Superior temporal gyrus (tissue), 1 donor: Measurements from ENCODE around the gene MYH7B.

Source experiments
- DNase-seq: peaks from one replicate; pipeline ENCODE4 v3.0.0-alpha.2; 2016; ENCODE audit errors: extremely low spot score

Gene MYH7B

DNA sequence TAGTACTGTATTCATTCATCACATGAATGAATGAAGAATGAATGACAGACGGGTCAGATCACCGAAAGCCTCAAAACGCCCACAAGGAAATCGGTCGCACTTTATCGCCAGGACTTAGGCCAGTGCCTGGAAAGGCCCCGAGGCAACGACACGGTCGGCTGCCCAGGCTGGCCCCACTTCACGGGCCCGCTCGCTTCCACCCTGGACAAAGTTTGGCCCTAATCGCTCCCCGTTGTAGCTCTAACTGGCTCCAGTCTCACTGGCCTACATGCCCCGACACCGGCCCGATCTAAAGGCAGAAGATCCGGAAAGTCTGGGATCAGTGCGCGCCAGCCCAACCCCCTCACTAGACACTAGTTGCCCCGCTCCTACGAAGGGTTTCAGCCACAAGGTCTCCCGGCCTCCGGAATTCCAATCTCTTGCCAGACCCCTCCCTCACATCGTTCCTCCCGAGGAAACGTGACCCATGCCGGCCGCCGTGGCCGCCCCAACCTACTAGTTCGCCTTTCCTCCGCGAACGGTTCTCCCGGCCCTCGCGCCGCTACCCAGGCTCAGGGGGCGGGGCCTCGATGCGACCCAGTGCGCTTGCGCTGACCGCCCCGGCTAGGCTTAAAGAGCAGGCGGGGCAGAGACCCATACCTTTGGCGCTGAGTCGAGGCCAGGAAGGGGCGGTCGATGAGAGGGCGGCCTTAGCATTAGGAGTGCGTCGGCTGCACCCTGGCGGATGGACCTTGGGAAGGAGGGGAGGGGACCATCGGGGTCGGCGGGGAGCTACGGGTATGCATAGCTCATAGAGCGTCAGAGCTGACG, at the start of gene MYH7B, which contains the start of gene GSS:
Gene MYH7B (plus strand): TSS at position 638 of the 810 bp plus-strand sequence. CDS start 22,138 bp downstream, outside the sequence.
Gene GSS (minus strand): TSS at position 576 of the 810 bp plus-strand sequence. CDS start 3,954 bp downstream, outside the sequence.
- peak; percentile 96 for DNase-seq

DNA sequence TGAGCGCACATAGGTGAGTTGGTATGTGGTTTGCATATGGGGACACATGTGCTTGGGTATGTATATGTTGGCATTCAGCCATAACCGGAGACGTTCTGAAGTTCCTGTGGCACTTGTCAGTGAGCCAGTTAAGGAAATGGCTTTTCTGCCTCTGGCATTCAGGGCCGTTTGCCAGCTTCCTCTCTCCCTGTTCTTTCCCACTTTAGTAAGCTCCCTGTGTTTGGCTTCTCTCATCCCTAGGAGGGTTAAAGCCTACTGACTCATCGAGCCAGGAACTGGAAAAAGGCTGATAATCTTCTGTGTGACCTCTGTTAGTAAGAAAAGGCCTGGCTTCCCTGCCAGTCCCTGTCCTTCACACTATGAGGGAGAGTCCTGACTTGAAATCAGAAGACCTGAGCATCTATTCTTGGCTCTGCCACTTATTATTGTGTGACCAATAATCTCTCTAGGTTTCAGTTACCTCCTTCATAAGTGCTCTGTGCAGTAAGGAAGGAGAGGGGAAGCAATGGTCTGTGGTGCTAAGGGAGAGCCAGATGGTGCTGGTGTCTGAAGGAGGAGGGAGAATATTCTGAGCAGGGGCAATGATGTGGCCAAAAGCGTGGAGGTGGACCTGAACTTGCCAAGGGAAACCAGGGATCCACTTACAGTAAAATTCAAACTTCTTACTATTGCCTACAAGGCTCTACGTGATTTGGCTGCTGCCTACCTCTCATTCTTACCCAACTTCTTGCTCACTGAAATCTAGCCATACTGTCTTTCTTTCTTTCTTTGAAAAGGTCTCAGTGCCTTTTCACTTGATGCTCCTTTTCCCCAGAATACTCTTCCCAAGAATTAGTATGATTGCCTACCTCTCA, 47.8 kb upstream of the MYH7B start:
- peak; percentile 27 for DNase-seq

DNA sequence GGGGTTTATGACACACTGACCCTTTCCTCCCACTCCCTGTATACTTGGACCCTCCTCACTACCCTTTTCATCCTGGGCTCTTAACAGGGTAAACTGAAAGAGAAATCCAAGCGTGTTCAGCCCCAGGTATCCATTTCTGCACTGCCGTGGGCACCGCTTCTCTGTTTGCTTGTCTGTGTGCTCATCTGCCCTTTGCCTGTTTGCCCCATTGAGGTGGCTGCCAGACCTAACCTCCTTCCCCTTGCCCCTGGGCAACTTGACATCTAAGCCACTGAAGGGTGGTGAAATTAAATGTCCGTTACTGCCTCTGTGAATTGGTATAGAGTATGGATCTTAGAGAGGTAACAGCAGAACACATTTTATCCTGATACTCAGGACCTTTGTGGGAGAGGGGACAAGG, 40.5 kb upstream of the MYH7B start:
- no peak for DNase-seq

DNA sequence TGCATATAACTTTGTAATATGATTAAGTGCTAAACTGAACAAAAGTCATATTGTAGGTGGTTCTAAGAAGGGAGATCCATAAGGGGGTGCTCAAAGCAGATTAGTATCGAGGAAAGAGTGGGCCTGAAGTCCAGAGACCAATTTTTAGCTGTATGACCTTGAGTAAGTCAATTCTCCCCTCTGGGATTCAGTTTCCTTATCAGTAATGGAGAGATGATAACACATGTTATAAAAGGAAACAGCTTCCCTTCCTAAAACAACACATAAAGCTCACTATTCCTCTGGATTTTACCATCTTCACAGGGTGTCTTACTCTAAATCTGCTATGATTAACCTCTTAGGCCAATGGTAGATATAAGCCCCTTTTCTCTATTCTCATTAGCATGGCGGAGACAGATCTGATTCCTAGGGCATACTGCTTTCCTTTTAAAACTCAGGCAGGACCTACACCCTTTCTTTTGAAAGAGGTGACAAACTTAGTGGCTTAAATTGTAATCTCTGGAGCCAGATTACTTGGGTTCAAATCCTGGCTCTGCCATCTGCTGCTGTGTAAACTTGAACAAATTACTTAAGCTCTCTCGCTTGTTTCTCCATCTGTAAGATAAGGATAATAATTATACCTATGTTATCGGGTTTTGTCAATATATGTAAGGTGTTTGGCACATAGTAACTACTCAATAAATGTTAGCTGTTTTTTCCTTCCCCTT, 39.8 kb upstream of the MYH7B start:
- DNase-seq = no peak

DNA sequence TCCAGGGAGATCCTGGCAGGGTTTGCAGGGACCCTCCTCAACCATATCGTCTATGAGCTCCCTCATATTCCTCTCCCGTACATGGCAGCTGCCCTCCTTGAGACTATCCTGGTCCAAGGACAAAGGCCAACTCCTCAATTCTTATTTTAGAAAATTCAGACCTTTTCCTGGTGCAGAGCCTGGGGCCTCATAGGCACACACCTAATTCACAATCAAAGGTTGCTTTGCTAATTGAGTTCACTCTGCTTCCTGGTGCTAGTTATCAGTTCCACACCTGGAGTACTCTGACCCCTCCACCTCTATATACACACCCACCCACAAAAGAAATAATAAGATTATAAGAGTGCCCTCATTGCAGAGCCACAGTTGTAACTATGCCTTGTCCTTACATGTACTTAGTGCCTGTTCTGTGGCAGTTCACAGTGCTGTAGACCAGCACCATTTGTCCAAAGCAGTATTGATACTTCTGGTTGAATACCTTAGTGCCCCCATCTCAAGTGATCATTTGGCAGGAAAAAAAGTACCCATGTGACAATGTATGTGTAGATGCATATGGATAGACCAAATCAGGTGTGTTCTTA, 38.8 kb upstream of the MYH7B start:
- DNase-seq = no peak

DNA sequence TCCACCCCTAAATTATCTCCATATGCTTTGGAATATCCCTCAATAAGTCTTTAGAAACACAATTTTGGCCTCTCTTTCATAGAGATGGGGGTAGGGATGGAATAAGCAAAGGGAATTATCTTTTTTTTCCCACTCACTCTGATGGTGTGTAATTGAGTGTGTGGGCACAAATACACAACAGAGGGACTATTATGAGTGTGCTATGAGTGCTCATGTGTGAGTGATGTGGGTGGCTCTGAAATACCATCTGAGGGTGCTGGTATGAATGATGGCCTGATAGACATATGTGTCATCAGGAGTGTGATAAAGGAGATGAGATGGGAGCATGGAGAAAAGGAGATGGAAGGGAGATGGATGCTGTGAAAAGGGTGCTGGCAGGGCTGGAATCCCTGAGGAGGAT, 35.6 kb upstream of the MYH7B start:
- no peak for DNase-seq

DNA sequence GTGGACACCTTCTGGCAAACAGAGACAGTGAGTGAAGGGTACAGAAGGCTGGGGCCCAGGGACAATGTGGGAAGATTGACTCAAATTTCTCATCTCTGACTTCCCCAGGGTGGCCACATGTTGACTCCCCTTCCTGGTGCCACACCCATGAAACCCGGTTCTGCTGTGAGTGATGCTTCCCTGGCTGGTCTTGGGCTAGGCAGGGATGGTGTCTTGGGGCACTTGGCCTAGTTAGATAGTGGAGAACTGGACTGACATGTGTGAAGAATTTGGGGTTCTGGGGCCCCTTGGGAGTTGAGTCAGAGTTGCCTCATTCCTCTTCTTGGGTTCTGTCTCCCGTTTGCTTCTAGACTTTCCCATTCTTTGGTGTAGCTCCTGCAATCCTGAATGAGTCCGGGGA, 34.2 kb upstream of the MYH7B start:
- DNase-seq = no peak

DNA sequence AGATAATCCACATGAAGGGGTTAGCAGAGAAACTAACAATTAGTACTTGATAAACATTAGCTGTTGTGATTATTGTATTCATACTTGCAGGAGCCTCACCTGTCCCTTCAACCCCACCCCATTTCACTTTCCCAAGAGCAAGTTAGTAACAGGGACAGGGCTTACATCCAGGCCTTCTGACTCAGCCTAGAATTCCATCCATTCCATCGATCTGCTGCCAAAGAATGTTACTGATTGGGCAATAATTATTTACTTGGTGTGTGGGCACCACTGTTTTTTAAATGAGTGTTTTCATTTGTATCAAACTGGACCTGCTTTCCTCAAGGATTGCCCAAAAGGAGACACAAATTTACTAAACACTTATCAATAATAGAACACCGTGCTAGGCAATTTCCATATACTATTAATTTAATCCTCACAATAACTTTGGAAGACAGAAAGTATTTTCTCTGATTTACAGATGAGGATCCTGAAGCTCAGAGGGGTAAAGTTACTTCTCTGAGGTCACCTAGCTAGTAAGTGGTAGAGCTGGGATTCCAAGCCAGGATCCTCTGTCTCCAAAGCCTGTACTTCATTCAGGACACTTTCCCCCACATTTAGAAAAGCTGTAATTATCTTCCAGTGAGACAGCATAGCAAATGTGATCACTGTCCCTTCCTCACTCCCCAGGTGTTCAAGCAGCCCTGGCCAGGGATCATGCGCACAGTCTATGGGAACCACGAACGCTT, 32.9 kb upstream of the MYH7B start:
- no peak for DNase-seq

DNA sequence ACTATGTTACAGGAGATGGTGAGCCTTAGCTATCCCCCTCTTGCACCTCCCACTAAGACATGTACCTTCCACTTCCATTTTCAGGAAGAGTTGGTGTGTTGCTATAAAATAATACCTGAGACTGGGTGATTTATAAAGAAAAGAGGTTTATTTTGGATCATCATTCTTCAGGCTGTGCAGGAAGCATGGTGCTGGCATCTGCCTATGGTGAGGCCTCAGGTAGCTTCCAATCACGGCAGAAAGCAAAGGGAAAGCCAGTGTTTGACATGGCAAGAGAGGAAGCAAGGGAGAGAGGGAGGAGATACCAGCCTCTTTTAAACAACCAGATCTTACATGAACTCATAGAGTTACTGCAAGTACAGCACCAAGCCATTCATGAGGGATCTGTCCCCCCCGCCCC, 32.3 kb upstream of the MYH7B start:
- DNase-seq = no peak

DNA sequence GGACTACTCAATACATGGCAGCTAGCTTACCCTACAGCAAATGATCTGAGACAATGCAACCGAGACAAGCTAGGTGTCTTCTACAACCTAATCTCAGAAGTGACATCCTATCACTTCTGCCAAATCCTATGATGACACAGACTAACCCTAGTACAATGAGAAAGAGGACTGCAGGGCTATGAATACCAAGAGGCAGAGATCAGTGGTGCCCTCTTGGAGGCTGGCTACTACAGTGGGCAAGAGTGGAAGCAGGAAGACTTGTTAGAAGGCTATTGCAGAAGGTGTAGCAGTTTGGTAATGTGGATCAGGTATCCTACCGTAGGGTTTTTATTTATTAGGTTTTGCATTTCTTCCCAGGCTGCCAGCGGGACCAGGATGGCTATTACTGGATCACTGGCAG, 30.3 kb upstream of the MYH7B start:
- DNase-seq = no peak

DNA sequence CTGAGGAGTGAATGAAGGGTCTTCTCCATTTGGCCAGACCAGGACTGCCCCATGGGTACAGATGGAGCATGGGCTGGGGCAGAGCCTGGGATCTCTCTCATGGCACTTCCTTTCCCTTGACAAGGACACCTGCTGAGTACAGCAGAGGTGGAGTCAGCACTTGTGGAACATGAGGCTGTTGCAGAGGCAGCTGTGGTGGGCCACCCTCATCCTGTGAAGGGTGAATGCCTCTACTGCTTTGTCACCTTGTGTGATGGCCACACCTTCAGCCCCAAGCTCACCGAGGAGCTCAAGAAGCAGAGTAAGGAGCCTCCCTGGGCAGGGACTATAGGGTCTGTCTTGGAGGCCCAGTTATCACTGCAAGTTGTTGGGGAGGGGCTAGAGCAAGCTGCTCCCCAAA, 29.7 kb upstream of the MYH7B start:
- DNase-seq = no peak

DNA sequence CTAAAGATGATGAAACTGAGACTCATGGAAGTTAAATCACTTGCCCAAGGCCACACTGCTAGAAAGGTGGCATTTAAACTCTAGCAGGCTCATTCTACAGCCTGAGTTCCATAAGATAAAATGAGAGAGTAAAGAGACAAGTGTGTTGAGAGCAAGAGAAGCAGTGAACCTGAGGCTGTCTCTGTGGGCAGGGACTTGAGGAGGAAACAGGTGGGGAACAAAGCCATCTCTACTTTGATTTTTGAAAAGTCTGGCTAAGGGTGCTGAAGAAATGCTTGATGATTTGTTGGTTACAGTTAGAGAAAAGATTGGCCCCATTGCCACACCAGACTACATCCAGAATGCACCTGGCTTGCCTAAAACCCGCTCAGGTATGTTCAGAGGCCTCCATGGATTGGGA, 29.1 kb upstream of the MYH7B start:
- DNase-seq = no peak

DNA sequence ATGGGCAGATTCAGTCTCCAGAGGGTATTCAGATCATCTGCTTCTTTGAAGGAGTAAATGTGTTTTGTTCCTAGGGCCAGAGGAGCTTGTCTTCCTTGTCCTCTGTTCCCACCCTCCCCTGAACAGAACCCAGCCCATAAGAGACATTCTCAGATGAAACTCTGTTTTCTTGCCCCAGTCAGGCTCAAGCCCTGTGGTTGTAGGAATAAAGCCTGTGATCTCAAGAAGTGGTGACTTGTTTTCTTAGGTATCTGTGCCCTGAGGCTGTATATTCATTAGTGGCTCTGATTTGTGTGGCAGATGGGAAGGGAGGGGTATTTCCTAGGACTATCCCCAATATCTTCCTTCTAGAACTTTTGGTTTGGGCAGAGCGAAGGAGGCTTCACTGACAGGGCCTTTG, 27.9 kb upstream of the MYH7B start:
- DNase-seq = no peak

DNA sequence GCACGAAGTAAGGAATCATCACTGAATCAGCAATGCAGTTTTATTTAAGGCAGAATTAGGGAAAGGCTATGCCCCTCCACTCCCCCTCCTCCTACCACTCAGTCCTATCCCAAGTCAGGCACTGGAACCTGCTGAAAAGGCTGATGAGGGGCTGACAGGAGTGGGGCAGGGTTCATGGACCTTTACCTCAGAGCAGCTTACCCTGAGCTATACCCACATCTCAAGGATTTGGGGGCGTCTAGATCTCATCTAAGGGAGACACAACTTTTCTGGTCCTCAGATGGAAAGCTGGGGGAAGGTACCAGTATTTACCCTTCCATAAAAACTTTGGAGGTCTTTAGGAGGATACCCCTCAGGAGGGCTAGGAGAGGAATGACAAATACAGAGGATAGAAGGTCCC, 27.3 kb upstream of the MYH7B start:
- no peak for DNase-seq

DNA sequence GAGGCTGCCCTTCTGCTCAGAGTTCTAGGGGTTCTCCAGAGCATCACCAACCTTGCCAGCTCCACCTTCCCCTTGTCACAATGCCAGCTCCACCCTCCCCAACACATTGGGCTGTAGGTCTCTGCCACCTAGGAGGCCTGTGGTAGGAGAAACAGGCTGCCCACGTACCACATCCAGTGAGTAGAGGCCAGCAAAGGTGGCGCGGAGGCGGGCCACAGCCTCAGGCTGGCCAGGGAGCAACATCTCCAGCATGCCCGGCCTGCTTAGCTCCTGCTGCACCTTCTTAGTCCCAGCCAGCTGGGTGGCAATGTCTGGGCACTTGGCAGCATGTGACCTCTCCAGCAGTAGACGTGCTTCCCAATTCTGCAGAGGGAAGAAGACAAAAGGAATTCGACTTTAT, 23.9 kb upstream of the MYH7B start:
- DNase-seq = no peak

DNA sequence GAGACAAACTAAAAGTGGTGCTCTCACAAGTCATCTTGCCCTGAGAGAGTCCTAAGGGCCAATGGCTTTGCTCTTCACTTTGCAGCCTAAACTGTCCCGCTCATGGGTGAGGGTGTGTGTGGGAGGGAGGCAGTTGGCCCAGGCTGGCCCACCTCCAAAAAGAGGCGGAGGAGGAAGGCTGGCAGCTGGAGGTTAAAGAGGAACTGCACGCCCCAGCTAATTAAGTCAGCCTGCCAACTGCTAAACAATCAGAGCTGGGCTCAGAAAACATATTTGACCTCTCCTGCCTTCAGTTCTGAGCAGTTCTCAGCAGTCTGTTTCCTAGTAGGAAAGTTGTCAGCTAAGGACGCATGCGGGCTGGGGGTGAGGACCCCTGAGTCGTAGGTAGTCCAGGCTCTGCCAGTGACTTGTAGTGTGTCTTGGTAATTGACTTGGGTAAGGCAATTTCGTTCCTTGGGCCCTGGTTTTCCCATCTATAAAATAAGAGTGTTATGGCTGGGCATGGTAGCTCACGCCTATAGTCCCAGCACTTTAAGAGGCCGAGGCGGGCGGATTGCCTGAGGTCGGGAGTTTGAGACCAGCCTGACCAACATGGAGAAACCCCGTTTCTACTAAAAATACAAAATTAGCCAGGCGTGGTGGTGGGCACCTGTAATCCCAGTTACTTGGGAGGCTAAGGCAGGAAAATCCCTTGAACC, 17.1 kb upstream of the MYH7B start:
- peak; percentile 25 for DNase-seq

DNA sequence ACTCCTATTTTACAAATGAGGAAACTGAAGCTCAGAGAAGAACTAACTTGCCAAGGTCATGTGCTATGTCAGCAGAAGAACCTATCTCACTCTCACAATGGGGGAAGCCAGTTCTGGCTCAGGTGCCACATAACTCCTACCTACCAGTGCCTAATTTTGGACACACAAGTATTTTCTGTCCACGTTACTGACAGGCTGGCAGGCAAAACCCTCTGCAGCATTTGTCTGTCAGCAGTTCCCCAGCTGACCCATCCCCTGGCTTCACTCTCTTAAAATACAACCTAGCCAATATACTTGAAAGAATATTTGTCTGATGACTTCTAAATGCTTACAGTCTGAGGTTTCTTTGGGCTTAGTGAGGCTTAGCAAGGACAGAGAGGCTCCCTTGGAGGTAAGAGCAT, 15.6 kb upstream of the MYH7B start:
- no peak for DNase-seq

DNA sequence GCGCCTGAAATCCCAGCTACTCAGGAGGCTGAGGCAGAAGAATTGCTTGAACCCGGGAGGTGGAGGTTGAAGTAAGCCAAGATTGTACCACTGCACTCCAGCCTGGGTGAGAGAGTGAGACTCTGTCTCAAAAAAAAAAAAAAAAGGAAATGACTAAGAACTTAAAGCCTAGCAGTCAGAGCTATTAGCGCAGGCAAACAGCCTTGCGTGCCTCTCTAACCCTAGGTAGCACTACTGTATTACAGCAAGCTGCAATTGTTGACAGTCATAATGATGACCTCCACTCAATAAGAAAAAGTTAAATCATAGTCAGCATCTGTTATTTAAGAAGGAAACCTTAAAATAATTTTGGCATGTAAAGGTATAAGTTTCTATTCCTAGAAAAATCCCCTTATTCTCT, 14.4 kb upstream of the MYH7B start:
- DNase-seq = no peak

DNA sequence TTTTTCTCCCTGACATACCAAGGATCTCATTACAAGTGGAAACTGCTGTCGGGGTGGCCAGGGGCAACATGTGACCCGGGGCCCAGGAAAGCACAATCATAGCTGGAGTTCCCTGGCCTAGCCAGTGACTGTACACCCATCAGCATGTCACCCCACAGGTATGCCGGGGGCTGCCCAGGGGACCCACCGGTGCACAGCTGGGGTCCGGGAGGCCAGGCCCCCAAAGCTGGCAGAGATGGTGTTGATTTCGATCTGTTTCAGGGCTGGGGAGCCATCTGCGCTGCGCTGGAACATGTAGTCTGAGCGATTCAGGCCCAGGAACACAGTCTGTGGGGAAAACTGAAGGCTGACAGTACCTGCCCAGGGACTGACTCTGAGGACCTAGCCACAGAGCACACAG, 13.4 kb upstream of the MYH7B start:
- no peak for DNase-seq

DNA sequence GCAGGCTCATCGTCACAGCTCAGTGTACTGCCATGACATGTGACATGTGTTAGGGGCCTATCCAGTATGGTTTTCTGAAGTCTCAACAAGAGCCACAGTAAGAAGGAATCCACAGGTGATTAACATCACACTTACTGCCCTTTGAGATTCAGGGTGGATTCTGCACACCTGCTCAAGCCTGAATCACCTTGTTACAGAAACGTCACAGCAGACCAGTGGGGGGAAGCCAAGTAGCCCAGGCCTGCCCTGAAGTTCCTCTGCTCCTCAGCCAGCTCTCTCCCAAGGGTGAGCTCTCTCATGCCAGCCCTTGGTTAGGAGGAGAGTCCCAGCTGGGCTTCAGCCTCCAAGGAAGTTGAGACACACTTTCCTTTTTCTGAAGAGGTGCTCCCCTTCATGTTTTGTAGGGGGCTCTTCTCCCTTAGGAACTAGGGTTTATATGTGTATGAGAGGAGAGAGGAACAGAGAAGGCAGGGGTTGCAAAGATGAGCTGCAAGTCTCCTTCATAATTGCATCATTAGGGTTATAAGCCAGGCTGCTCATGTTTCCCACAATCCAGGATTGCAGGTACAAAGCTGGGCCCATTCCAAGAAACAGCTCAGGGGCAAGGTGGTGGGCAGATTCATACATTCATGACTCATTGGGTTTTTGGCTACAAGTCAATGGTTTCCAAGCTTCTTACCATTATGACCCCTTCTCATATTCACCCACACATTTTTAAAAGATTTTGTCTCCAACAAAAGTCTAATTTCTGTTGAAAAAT, 11.7 kb upstream of the MYH7B start:
- DNase-seq = no peak
